Subcutaneous abdominal adipose tissue (tissue), 5 donors: ENCODE results near the gene ARHGAP31.
"Not testable (repeated sequence)": the region's sequence is repeated elsewhere in the genome, so short reads cannot be mapped to it uniquely, and the experiment has no call there.

Source experiments
- H3K27ac ChIP-seq: one replicate; pipeline ENCODE4 v1.7.0; 2013; ENCODE audit warnings: low read depth, mild to moderate bottlenecking, inconsistent platforms, low read length, moderate library complexity
- H3K27me3 ChIP-seq, 5 donors: one replicate each; pipeline ENCODE4 v1.7.0; 2013; ENCODE audit warnings: low read length in 5 of 5, inconsistent platforms in 1 of 5; ENCODE audit not compliant: control insufficient read depth in 5 of 5, insufficient read depth in 4 of 5
- H3K36me3 ChIP-seq, 5 donors: one replicate each; pipeline ENCODE4 v1.7.0; 2013; ENCODE audit warnings: low read length in 5 of 5; ENCODE audit not compliant: control insufficient read depth in 5 of 5, insufficient read depth in 5 of 5
- H3K4me1 ChIP-seq, 5 donors: one replicate each; pipeline ENCODE4 v1.7.0; 2013; ENCODE audit warnings: low read length in 5 of 5, mild to moderate bottlenecking in 3 of 5, moderate library complexity in 1 of 5; ENCODE audit not compliant: control insufficient read depth in 5 of 5, insufficient read depth in 5 of 5
- H3K4me3 ChIP-seq, 5 donors: one replicate each; pipeline ENCODE4 v1.7.0; 2013; ENCODE audit warnings: low read length in 5 of 5, low read depth in 1 of 5
- H3K9ac ChIP-seq, 5 donors: one replicate each; pipeline ENCODE4 v1.7.0; 2013; ENCODE audit warnings: low read length in 5 of 5, mild to moderate bottlenecking in 4 of 5, moderate library complexity in 3 of 5
- H3K9me3 ChIP-seq, 5 donors: one replicate each; pipeline ENCODE4 v1.7.0; 2013; ENCODE audit warnings: low read length in 5 of 5; ENCODE audit not compliant: control insufficient read depth in 5 of 5
- donor health status: healthy.
- donor health status: healthy.
- donor health status: healthy.
- donor health status: healthy.
- donor health status: healthy.

ARHGAP31 gene

DNA sequence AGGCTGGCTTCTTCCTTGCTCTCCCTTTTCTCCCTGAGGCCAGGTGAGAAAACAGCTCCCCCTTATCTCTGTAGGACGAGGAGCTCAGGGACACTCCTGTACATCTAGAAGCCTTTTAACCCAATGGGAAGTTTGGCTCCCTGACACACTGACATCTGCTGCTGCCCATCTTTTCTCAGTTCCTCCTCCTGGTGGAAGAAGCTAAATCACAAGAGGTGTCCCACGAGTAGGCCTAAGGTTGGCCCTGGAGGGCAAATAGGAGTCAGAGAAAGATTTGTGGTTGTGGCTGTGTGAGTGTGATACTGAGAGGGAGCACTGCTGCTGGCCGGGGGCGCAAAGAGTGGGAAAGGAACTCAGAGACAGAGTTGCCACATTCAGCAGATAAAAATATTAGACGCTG, 49.5 kb downstream of the ARHGAP31 start:
- H3K4me3 ChIP-seq = no peak overlapping the region
- peaks cover 3 to 63% (median 11%) of the 10 kb centered on the region in 5 donors for H3K4me1 ChIP-seq
- H3K36me3 ChIP-seq = peaks cover 0 to 7% (median 3%) of the 10 kb centered on the region in 5 donors
- no peak overlapping the region for H3K9ac ChIP-seq
- no peaks in the 10 kb centered on the region for H3K27me3 ChIP-seq
- H3K27ac ChIP-seq = no peak overlapping the region
- H3K9me3 ChIP-seq = no peaks in the 10 kb centered on the region

GRCh38 chr3:119346076-119346496, 51.9 kb downstream of the ARHGAP31 start:
- Histone ChIP-seq H3K27ac (no peak overlapping the region), H3K9ac (peak overlapping the region in 1 of 5 donors; percentile 48), H3K9me3 (no peaks in the 10 kb centered on the region), H3K4me1 (peaks cover 0 to 73% (median 31%) of the 10 kb centered on the region in 5 donors), H3K4me3 (no peak overlapping the region), H3K36me3 (peaks cover 0 to 7% (median 3%) of the 10 kb centered on the region in 5 donors), H3K27me3 (no peaks in the 10 kb centered on the region)

GRCh38 chr3:119347036-119347435, 52.9 kb downstream of the ARHGAP31 start:
- Histone ChIP-seq H3K9me3 (no peaks in the 10 kb centered on the region), H3K4me3 (no peak overlapping the region), H3K27ac (peak overlapping the region; percentile 66), H3K9ac (no peak overlapping the region), H3K4me1 (peaks cover 0 to 78% (median 38%) of the 10 kb centered on the region in 5 donors), H3K27me3 (no peaks in the 10 kb centered on the region), H3K36me3 (peaks cover 0 to 7% (median 3%) of the 10 kb centered on the region in 5 donors)

GRCh38 chr3:119349354-119350041, 55.3 kb downstream of the ARHGAP31 start:
- Histone ChIP-seq H3K36me3 (peaks cover 0 to 4% (median 0%) of the 10 kb centered on the region in 5 donors), H3K27ac (peak overlapping the region; percentile 80), H3K27me3 (no peaks in the 10 kb centered on the region), H3K9ac (peak overlapping the region in 1 of 5 donors; percentile 12), H3K4me1 (peaks cover 0 to 87% (median 58%) of the 10 kb centered on the region in 5 donors), H3K9me3 (no peaks in the 10 kb centered on the region), H3K4me3 (no peak overlapping the region)

DNA sequence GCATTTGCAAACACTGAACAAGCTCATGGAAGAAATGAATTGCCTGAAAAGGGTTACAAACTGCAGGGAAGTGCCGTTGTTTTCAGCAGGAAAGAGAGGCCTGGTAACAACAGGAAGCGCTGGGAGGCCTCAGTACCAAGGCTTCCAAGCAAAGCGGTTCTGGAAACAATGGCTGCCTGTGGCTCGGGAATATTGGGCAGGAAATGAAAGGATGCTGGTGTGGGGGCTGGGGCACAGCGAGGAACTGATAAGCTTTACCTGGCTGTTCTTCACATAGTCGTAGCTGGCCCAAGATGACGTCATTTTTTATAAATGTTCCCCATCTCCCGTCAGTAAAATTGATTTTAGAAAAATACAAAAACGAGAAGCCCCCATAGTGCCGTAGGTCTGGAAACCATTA, 55.9 kb downstream of the ARHGAP31 start:
- no peaks in the 10 kb centered on the region for H3K9me3 ChIP-seq
- no peaks in the 10 kb centered on the region for H3K27me3 ChIP-seq
- H3K9ac ChIP-seq = peak overlapping the region in 1 of 5 donors; percentile 10
- no peak overlapping the region for H3K4me3 ChIP-seq
- peaks cover 0 to 87% (median 58%) of the 10 kb centered on the region in 5 donors for H3K4me1 ChIP-seq
- H3K36me3 ChIP-seq = peaks cover 0 to 4% (median 0%) of the 10 kb centered on the region in 5 donors
- H3K27ac ChIP-seq = peak overlapping the region; percentile 80

DNA sequence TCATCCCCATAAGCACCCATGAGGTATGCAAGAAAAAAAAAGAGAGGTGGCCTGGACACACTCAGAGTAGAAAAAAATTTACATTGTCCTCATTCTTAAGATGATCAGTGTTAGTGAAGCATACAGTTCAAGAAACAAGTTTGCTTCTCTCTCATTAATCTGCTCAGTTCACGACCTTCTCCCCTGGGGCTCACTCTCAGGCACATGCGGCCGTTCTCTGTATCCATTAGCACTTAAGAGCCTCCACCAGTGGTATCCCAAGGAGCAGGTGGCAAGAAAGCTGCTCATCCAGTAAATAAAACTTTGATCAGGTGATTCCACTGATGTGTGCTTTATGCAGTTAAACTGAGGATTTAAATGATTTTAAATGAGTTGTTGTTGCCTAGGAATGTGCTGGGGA, 57.4 kb downstream of the ARHGAP31 start:
- Histone ChIP-seq H3K9me3 (no peaks in the 10 kb centered on the region), H3K36me3 (no peaks in the 10 kb centered on the region), H3K4me3 (no peak overlapping the region), H3K27ac (peak overlapping the region; percentile 80), H3K27me3 (no peaks in the 10 kb centered on the region), H3K4me1 (peaks cover 0 to 72% (median 58%) of the 10 kb centered on the region in 5 donors), H3K9ac (peak overlapping the region in 1 of 5 donors; percentile 29)

DNA sequence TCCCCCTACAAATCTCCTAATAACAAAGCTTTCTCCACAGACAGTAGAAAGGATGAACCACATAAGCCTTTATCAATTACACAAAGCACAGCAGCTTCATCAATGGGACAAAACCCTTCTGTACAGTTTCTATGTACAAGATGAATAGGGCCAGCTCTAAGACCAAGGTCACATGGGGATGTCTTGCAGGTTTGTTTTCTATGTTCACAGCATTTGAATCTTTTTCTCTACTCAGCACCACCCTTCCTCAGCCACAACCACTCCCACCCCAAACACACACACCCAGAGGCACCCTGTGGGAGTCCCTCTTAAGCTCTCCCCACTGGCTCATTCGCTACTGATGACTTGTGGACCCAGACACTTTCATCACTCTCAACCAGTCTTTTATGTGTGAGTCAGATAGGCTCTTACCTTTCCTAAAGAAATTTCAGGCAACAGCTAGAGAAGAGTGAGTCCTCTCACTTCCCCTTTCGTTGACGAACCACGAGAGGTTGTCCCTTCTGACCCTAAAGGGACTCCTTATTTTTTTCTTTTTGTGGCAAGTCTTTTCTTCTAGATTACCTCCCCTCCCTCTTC, 57.9 kb downstream of the ARHGAP31 start:
- no peak overlapping the region for H3K4me3 ChIP-seq
- peak overlapping the region in 1 of 5 donors; percentile 48 for H3K9ac ChIP-seq
- no peaks in the 10 kb centered on the region for H3K27me3 ChIP-seq
- H3K4me1 ChIP-seq = peaks cover 4 to 72% (median 60%) of the 10 kb centered on the region in 5 donors
- no peaks in the 10 kb centered on the region for H3K36me3 ChIP-seq
- peak overlapping the region; percentile 80 for H3K27ac ChIP-seq
- no peaks in the 10 kb centered on the region for H3K9me3 ChIP-seq

GRCh38 chr3:119352863-119353527, 58.8 kb downstream of the ARHGAP31 start:
- H3K9ac ChIP-seq = peak overlapping the region in 3 of 5 donors; percentile 28 to 51 (median 48)
- peaks cover 4 to 73% (median 59%) of the 10 kb centered on the region in 5 donors for H3K4me1 ChIP-seq
- peak overlapping the region; percentile 80 for H3K27ac ChIP-seq
- H3K4me3 ChIP-seq = no peak overlapping the region
- no peaks in the 10 kb centered on the region for H3K9me3 ChIP-seq
- H3K36me3 ChIP-seq = no peaks in the 10 kb centered on the region
- H3K27me3 ChIP-seq = no peaks in the 10 kb centered on the region

- not testable (repeated sequence) for H3K27me3 ChIP-seq, H3K36me3 ChIP-seq, H3K27ac ChIP-seq, H3K9ac ChIP-seq, H3K4me3 ChIP-seq, H3K9me3 ChIP-seq
- H3K4me1 ChIP-seq = peaks cover 4 to 59% (median 45%) of the 10 kb centered on the region in 5 donors
Measured at GRCh38 chr3:119355608-119356007, 61.4 kb downstream of the ARHGAP31 start.

GRCh38 chr3:119356646-119357045, 62.5 kb downstream of the ARHGAP31 start:
- Histone ChIP-seq H3K27ac (peak overlapping the region; percentile 43), H3K27me3 (no peaks in the 10 kb centered on the region), H3K9ac (no peak overlapping the region), H3K4me3 (no peak overlapping the region), H3K9me3 (no peaks in the 10 kb centered on the region), H3K4me1 (peaks cover 4 to 48% (median 36%) of the 10 kb centered on the region in 5 donors), H3K36me3 (peaks cover 0 to under 1% (median 0%) of the 10 kb centered on the region in 5 donors)
